ENCODE data around the gene DNPEP. TPM values are rescaled to one million over a fixed set of nuclear protein-coding genes. Genes with fewer than 3 reads are reported as not detected.

DNPEP gene
- total RNA-seq, 1 donor from 2014 or later = 25.1 TPM

DNA sequence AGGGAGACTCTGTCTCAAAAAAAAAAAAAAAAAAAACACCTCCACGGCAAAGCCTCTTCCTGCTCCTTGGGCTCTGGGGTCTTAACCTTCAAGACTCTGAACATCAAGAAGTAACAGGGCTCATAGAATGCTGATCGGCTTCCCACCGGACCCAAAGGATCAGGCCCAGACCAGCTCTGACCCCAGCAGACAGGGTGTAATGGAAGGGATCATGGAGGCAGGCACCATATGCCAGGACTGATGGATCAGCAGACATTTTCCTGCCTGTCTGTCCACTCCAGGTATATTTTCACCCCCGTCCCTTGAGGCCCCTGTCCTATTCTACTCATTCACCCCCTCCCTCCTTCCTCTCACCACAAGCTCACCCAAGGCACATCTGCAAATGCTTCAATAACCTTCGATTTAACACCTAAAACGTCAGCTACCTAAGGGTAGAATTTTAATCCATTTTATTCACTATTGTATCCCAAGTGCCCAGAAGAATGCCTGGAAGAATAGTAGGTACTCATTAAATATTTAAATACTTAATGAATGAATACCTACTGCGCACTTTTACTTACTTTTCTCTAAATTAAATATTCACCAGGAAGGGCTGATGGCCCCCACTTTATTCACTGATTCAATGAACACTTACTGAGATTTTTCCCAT lies 42.4 kb upstream of the DNPEP start:
- Histone ChIP-seq H3K4me1 (ENCODE audit: control insufficient read depth in 3 of 3, insufficient read depth in 3 of 3, low read length in 3 of 3) (peaks cover 26 to 44% (median 27%) of the 10 kb centered on the region in 3 donors), H3K9ac (ENCODE audit: low read depth in 1 of 3, low read length in 3 of 3) (peak overlapping the region in 1 of 3 donors; percentile 42), H3K4me3 (ENCODE audit: low read length in 3 of 3) (no peak overlapping the region), H3K27me3 (ENCODE audit: control insufficient read depth in 3 of 3, insufficient read depth in 3 of 3, low read length in 3 of 3) (peaks cover 0 to 6% (median 0%) of the 10 kb centered on the region in 3 donors), H3K36me3 (ENCODE audit: control insufficient read depth in 3 of 3, insufficient read depth in 3 of 3, low read length in 3 of 3) (peaks cover 14 to 20% (median 17%) of the 10 kb centered on the region in 3 donors), H3K27ac (ENCODE audit: low read depth, low read length) (peak overlapping the region; percentile 82), H3K9me3 (ENCODE audit: control insufficient read depth in 3 of 3, low read length in 3 of 3) (no peaks in the 10 kb centered on the region)

GRCh38 chr2:219428469-219428868 lies 40.8 kb upstream of the DNPEP start:
- Histone ChIP-seq H3K9me3 (ENCODE audit: control insufficient read depth in 3 of 3, low read length in 3 of 3) (no peaks in the 10 kb centered on the region), H3K27me3 (ENCODE audit: control insufficient read depth in 3 of 3, insufficient read depth in 3 of 3, low read length in 3 of 3) (no peaks in the 10 kb centered on the region), H3K4me3 (ENCODE audit: low read length in 3 of 3) (no peak overlapping the region), H3K36me3 (ENCODE audit: control insufficient read depth in 3 of 3, insufficient read depth in 3 of 3, low read length in 3 of 3) (peaks cover 29 to 31% (median 29%) of the 10 kb centered on the region in 3 donors), H3K27ac (ENCODE audit: low read depth, low read length) (peak overlapping the region; percentile 81), H3K4me1 (ENCODE audit: control insufficient read depth in 3 of 3, insufficient read depth in 3 of 3, low read length in 3 of 3) (peaks cover 21 to 48% (median 30%) of the 10 kb centered on the region in 3 donors), H3K9ac (ENCODE audit: low read depth in 1 of 3, low read length in 3 of 3) (no peak overlapping the region)

GRCh38 chr2:219426534-219427136 lies 38.9 kb upstream of the DNPEP start:
- Histone ChIP-seq H3K27me3 (ENCODE audit: control insufficient read depth in 3 of 3, insufficient read depth in 3 of 3, low read length in 3 of 3) (no peaks in the 10 kb centered on the region), H3K36me3 (ENCODE audit: control insufficient read depth in 3 of 3, insufficient read depth in 3 of 3, low read length in 3 of 3) (peaks cover 38 to 42% (median 38%) of the 10 kb centered on the region in 3 donors), H3K9ac (ENCODE audit: low read depth in 1 of 3, low read length in 3 of 3) (peak overlapping the region in 1 of 3 donors; percentile 16), H3K4me1 (ENCODE audit: control insufficient read depth in 3 of 3, insufficient read depth in 3 of 3, low read length in 3 of 3) (peaks cover 27 to 58% (median 45%) of the 10 kb centered on the region in 3 donors), H3K4me3 (ENCODE audit: low read length in 3 of 3) (no peak overlapping the region), H3K9me3 (ENCODE audit: control insufficient read depth in 3 of 3, low read length in 3 of 3) (no peaks in the 10 kb centered on the region), H3K27ac (ENCODE audit: low read depth, low read length) (peak overlapping the region; percentile 49)

DNA sequence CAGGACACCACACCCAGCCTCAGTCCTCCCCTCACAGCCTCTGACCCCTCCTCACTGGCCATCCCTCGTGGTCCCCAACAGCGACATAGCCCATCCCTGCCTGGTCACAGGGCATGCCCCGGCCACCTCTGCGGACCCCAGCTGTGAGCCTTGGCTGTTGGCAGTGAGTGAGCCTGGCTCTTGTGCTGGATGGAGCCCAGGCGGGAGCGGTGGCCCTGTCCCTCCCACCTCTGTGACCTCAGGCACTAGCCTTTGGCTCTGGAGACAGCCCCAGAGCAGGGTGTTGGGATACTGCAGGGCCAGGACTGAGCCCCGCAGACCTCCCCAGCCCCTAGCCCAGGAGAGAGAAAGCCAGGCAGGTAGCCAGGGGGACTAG lies 38.3 kb upstream of the DNPEP start:
- H3K36me3 ChIP-seq (ENCODE audit: control insufficient read depth in 3 of 3, insufficient read depth in 3 of 3, low read length in 3 of 3) = peaks cover 42 to 48% (median 42%) of the 10 kb centered on the region in 3 donors
- H3K4me1 ChIP-seq (ENCODE audit: control insufficient read depth in 3 of 3, insufficient read depth in 3 of 3, low read length in 3 of 3) = peaks cover 25 to 58% (median 48%) of the 10 kb centered on the region in 3 donors

DNA sequence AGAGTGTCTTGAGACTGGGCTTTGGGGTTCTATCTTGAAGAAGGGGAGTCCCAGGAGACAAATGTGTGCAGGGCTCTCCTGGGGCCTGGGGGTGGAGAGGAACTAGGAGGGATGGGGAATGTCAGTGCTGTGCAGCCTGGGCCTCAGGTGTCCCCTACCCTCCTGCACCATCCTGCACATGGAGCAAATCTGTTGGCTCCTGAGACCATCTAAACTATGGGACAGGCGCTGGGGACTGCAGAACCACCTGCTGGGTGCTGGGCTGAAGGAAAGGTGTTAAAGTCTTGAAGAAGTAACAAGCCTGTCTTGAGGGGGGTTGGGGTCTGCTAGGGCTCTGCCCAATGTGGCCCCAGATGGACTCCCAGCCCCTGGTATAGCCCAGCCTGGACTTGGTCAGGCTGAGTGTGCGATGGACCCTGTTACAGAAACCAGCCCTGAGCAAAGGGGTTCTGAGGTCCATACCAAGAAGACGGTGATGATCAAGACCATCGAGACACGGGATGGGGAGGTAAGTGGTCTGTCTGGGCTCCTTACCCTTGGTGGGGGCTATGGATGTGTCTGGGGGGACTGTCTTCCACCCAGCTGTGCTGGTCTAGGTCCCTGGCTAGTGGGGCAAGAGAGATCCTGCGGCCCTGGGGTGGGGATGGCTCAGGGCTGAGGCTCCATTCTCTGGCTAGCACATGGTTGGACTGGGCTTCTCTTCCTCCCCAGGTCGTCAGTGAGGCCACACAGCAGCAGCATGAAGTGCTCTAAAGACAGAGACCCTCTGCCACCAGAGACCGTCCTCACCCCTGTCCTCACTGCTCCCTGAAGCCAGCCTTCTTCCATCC lies 37.7 kb upstream of the DNPEP start:
- H3K27me3 ChIP-seq (ENCODE audit: control insufficient read depth in 3 of 3, insufficient read depth in 3 of 3, low read length in 3 of 3) = no peaks in the 10 kb centered on the region
- no peaks in the 10 kb centered on the region for H3K9me3 ChIP-seq (ENCODE audit: control insufficient read depth in 3 of 3, low read length in 3 of 3)
- peak overlapping the region in 1 of 3 donors; percentile 19 for H3K4me3 ChIP-seq (ENCODE audit: low read length in 3 of 3)
- peaks cover 28 to 61% (median 52%) of the 10 kb centered on the region in 3 donors for H3K4me1 ChIP-seq (ENCODE audit: control insufficient read depth in 3 of 3, insufficient read depth in 3 of 3, low read length in 3 of 3)
- peaks cover 48 to 54% (median 48%) of the 10 kb centered on the region in 3 donors for H3K36me3 ChIP-seq (ENCODE audit: control insufficient read depth in 3 of 3, insufficient read depth in 3 of 3, low read length in 3 of 3)
- peak overlapping the region in 2 of 3 donors; percentile 27 to 60 for H3K9ac ChIP-seq (ENCODE audit: low read depth in 1 of 3, low read length in 3 of 3)
- H3K27ac ChIP-seq (ENCODE audit: low read depth, low read length) = peak overlapping the region; percentile 49

More for the DNA sequence above, 38.3 kb upstream of the DNPEP start:
- Histone ChIP-seq H3K27ac (ENCODE audit: low read depth, low read length) (peak overlapping the region; percentile 49), H3K9me3 (ENCODE audit: control insufficient read depth in 3 of 3, low read length in 3 of 3) (no peaks in the 10 kb centered on the region), H3K27me3 (ENCODE audit: control insufficient read depth in 3 of 3, insufficient read depth in 3 of 3, low read length in 3 of 3) (no peaks in the 10 kb centered on the region), H3K4me3 (ENCODE audit: low read length in 3 of 3) (no peak overlapping the region), H3K9ac (ENCODE audit: low read depth in 1 of 3, low read length in 3 of 3) (peak overlapping the region in 1 of 3 donors; percentile 19)

- peaks cover 0 to 8% (median 0%) of the 10 kb centered on the region in 3 donors for H3K27me3 ChIP-seq (ENCODE audit: control insufficient read depth in 3 of 3, insufficient read depth in 3 of 3, low read length in 3 of 3)
- peaks cover 54 to 67% (median 63%) of the 10 kb centered on the region in 3 donors for H3K36me3 ChIP-seq (ENCODE audit: control insufficient read depth in 3 of 3, insufficient read depth in 3 of 3, low read length in 3 of 3)
- H3K9me3 ChIP-seq (ENCODE audit: control insufficient read depth in 3 of 3, low read length in 3 of 3) = no peaks in the 10 kb centered on the region
- peak overlapping the region; percentile 58 for H3K27ac ChIP-seq (ENCODE audit: low read depth, low read length)
- H3K9ac ChIP-seq (ENCODE audit: low read depth in 1 of 3, low read length in 3 of 3) = peak overlapping the region in 1 of 3 donors; percentile 64
- peaks cover 25 to 65% (median 50%) of the 10 kb centered on the region in 3 donors for H3K4me1 ChIP-seq (ENCODE audit: control insufficient read depth in 3 of 3, insufficient read depth in 3 of 3, low read length in 3 of 3)
- H3K4me3 ChIP-seq (ENCODE audit: low read length in 3 of 3) = peak overlapping the region in 2 of 3 donors; percentile 10 to 45
Observed at GRCh38 chr2:219423652-219424377, 36.1 kb upstream of the DNPEP start.

- peak overlapping the region; percentile 58 for H3K27ac ChIP-seq (ENCODE audit: low read depth, low read length)
Observed at GRCh38 chr2:219422952-219423534, 35.3 kb upstream of the DNPEP start.

GRCh38 chr2:219421323-219421722 lies 33.6 kb upstream of the DNPEP start:
- peak overlapping the region; percentile 66 to 99 (median 98) for H3K9ac ChIP-seq (ENCODE audit: low read depth in 1 of 3, low read length in 3 of 3)
- peak overlapping the region; percentile 81 to 93 (median 90) for H3K4me3 ChIP-seq (ENCODE audit: low read length in 3 of 3)
- peaks cover 46 to 69% (median 61%) of the 10 kb centered on the region in 3 donors for H3K36me3 ChIP-seq (ENCODE audit: control insufficient read depth in 3 of 3, insufficient read depth in 3 of 3, low read length in 3 of 3)
- H3K27me3 ChIP-seq (ENCODE audit: control insufficient read depth in 3 of 3, insufficient read depth in 3 of 3, low read length in 3 of 3) = peaks cover 0 to 8% (median 0%) of the 10 kb centered on the region in 3 donors
- peak overlapping the region; percentile 99 for H3K27ac ChIP-seq (ENCODE audit: low read depth, low read length)
- H3K4me1 ChIP-seq (ENCODE audit: control insufficient read depth in 3 of 3, insufficient read depth in 3 of 3, low read length in 3 of 3) = peaks cover 30 to 79% (median 66%) of the 10 kb centered on the region in 3 donors
- H3K9me3 ChIP-seq (ENCODE audit: control insufficient read depth in 3 of 3, low read length in 3 of 3) = no peaks in the 10 kb centered on the region

More at GRCh38 chr2:219422952-219423534, 35.3 kb upstream of the DNPEP start:
- Histone ChIP-seq H3K9ac (ENCODE audit: low read depth in 1 of 3, low read length in 3 of 3) (peak overlapping the region; percentile 54 to 72 (median 64)), H3K4me1 (ENCODE audit: control insufficient read depth in 3 of 3, insufficient read depth in 3 of 3, low read length in 3 of 3) (peaks cover 25 to 68% (median 52%) of the 10 kb centered on the region in 3 donors), H3K9me3 (ENCODE audit: control insufficient read depth in 3 of 3, low read length in 3 of 3) (no peaks in the 10 kb centered on the region), H3K27me3 (ENCODE audit: control insufficient read depth in 3 of 3, insufficient read depth in 3 of 3, low read length in 3 of 3) (peaks cover 0 to 8% (median 0%) of the 10 kb centered on the region in 3 donors), H3K36me3 (ENCODE audit: control insufficient read depth in 3 of 3, insufficient read depth in 3 of 3, low read length in 3 of 3) (peaks cover 54 to 70% (median 65%) of the 10 kb centered on the region in 3 donors), H3K4me3 (ENCODE audit: low read length in 3 of 3) (peak overlapping the region; percentile 45 to 68 (median 55))

DNA sequence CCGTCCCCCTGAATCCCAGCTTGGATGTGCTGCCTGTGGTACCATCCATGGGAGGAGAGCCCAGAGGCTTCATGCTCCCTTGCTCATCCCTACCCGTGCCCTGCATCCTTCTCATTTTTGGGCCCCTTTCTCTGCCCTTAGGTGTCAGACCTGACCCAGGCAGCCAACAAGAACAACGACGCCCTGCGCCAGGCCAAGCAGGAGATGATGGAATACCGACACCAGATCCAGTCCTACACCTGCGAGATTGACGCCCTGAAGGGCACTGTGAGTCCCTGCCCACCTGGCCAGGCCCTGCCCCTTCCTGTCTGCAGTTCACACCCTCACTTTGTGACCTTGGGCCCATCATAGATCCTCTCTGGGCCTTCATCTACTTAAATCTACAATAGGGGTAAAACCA lies 33.0 kb upstream of the DNPEP start:
- Histone ChIP-seq H3K4me1 (ENCODE audit: control insufficient read depth in 3 of 3, insufficient read depth in 3 of 3, low read length in 3 of 3) (peaks cover 36 to 79% (median 69%) of the 10 kb centered on the region in 3 donors), H3K4me3 (ENCODE audit: low read length in 3 of 3) (peak overlapping the region; percentile 81 to 93 (median 90)), H3K36me3 (ENCODE audit: control insufficient read depth in 3 of 3, insufficient read depth in 3 of 3, low read length in 3 of 3) (peaks cover 40 to 62% (median 55%) of the 10 kb centered on the region in 3 donors), H3K9me3 (ENCODE audit: control insufficient read depth in 3 of 3, low read length in 3 of 3) (no peaks in the 10 kb centered on the region), H3K9ac (ENCODE audit: low read depth in 1 of 3, low read length in 3 of 3) (peak overlapping the region; percentile 66 to 99 (median 98)), H3K27ac (ENCODE audit: low read depth, low read length) (peak overlapping the region; percentile 99), H3K27me3 (ENCODE audit: control insufficient read depth in 3 of 3, insufficient read depth in 3 of 3, low read length in 3 of 3) (peaks cover 0 to 8% (median 0%) of the 10 kb centered on the region in 3 donors)

All from skeletal muscle tissue (tissue), 4 donors.